OCI-LY3 (cell line): ENCODE data around the gene USH2A.

Experiments
- EZH2phosphoT487 ChIP-seq: fragments of 200-600 bp; shearing (Covaris generic); IDR thresholded peaks from 2 replicates; pipeline ENCODE4 v1.6.1; 2018; ENCODE audit warnings: antibody characterized with exemption, mixed run types, low read depth
- TF ChIP-seq, protein P1 (sequence below): fragments of 200-600, 300-600 bp; sonication (generic); IDR thresholded peaks from 2 replicates; pipeline ENCODE4 v1.5.1; 2014; ENCODE audit warnings: antibody characterized with exemption, low read length, low read depth

DNA sequence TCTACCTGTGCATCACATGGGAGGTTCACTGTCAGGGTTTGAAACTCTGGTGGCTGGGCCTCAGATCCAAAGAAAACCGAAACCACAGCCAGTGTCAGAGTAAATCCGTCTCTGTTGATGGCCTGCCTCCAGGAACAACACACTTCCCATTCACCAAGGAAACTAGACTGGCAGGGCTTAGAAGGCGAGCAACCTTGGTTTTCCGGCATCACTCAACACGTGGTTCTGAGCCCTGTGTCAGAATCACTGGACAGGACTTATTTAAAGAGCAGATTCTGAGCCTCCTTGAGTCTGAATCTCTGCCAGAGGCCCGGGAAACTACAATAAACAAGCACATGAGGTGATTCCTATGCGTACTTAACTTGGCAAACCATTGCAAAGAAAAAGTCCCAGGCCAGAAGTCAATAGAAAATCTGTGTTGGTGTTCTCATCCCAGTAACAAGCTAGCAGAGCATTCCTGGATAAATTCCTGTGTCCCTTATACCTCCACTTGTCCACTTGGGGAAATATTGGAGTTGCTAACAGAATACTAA is 786.1 kb downstream of the USH2A start:
- TF ChIP-seq, protein P1, sequence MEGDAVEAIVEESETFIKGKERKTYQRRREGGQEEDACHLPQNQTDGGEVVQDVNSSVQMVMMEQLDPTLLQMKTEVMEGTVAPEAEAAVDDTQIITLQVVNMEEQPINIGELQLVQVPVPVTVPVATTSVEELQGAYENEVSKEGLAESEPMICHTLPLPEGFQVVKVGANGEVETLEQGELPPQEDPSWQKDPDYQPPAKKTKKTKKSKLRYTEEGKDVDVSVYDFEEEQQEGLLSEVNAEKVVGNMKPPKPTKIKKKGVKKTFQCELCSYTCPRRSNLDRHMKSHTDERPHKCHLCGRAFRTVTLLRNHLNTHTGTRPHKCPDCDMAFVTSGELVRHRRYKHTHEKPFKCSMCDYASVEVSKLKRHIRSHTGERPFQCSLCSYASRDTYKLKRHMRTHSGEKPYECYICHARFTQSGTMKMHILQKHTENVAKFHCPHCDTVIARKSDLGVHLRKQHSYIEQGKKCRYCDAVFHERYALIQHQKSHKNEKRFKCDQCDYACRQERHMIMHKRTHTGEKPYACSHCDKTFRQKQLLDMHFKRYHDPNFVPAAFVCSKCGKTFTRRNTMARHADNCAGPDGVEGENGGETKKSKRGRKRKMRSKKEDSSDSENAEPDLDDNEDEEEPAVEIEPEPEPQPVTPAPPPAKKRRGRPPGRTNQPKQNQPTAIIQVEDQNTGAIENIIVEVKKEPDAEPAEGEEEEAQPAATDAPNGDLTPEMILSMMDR = no peak
- TF ChIP-seq EZH2phosphoT487 = no peak
